ENCODE data around the gene DNAJB5. TPM values are rescaled to one million over a fixed set of nuclear protein-coding genes. Genes with fewer than 3 reads are reported as not detected.

Gene DNAJB5
- total RNA-seq, 4 donors from 2014 or later = 46.8 to 125 (median 96.8) TPM

- Histone ChIP-seq H3K4me3 (no peak overlapping the region), H3K27ac (peak overlapping the region in 3 of 4 donors; percentile 17 to 99 (median 96)), H3K9me3 (no peaks in the 10 kb centered on the region), H3K36me3 (peaks cover 0 to 26% of the 10 kb centered on the region in 2 donors), H3K27me3 (no peaks in the 10 kb centered on the region), H3K4me1 (peaks cover 0 to 15% (median 7%) of the 10 kb centered on the region in 3 donors)
- WGBS, 2 donors (ENCODE audit: low coverage in 1 of 2) = 40% methylated on average over 2 to 3 of the region's 3 CpGs
- ATAC-seq = no peak
- TF ChIP-seq EP300 (IDR thresholded peaks at IDR 0.05) (no peak), POLR2A (IDR thresholded peaks at IDR 0.05) (no peak), POLR2AphosphoS5 (IDR thresholded peaks at IDR 0.05) (no peak), CTCF (IDR thresholded peaks at IDR 0.05) (no peak)
Measured at GRCh38 chr9:34998266-34998665, 8.7 kb downstream of the DNAJB5 start.

- no peaks in the 10 kb centered on the region for H3K9me3 ChIP-seq
- TF ChIP-seq EP300 (IDR thresholded peaks at IDR 0.05) (no peak), POLR2A (IDR thresholded peaks at IDR 0.05) (no peak), CTCF (IDR thresholded peaks at IDR 0.05) (no peak), POLR2AphosphoS5 (IDR thresholded peaks at IDR 0.05) (no peak)
- peaks cover 0 to 5% (median 2%) of the 10 kb centered on the region in 3 donors for H3K4me1 ChIP-seq
- WGBS, 2 donors (ENCODE audit: low coverage in 1 of 2) = no CpG with 5 or more reads among the region's 2 CpGs
- no peak for ATAC-seq
- no peak overlapping the region for H3K4me3 ChIP-seq
- H3K27ac ChIP-seq = peak overlapping the region in 1 of 4 donors; percentile 10
- H3K27me3 ChIP-seq = no peaks in the 10 kb centered on the region
- H3K36me3 ChIP-seq = peaks cover 0 to 26% of the 10 kb centered on the region in 2 donors
Measured at GRCh38 chr9:34999576-34999975, 10.0 kb downstream of the DNAJB5 start.

- ATAC-seq = no peak
- H3K4me1 ChIP-seq = no peaks in the 10 kb centered on the region
- TF ChIP-seq CTCF (IDR thresholded peaks at IDR 0.05) = no peak
- TF ChIP-seq EP300 (IDR thresholded peaks at IDR 0.05) = no peak
- TF ChIP-seq POLR2A (IDR thresholded peaks at IDR 0.05) = no peak
- no peak for TF ChIP-seq POLR2AphosphoS5 (IDR thresholded peaks at IDR 0.05)
- peaks cover 0 to 26% of the 10 kb centered on the region in 2 donors for H3K36me3 ChIP-seq
- H3K27ac ChIP-seq = peak overlapping the region in 1 of 4 donors; percentile 20
- H3K27me3 ChIP-seq = no peaks in the 10 kb centered on the region
- 87 to 88% methylated on average over 2 to 3 of the region's 6 CpGs for WGBS, 2 donors (ENCODE audit: low coverage in 1 of 2)
- H3K9me3 ChIP-seq = no peaks in the 10 kb centered on the region
- H3K4me3 ChIP-seq = no peak overlapping the region
Measured at GRCh38 chr9:35000535-35001284, 11.2 kb downstream of the DNAJB5 start.

GRCh38 chr9:35001285-35001677 is 11.7 kb downstream of the DNAJB5 start:
- TF ChIP-seq EP300 (IDR thresholded peaks at IDR 0.05) = no peak
- TF ChIP-seq POLR2AphosphoS5 (IDR thresholded peaks at IDR 0.05) = no peak
- no peak for TF ChIP-seq CTCF (IDR thresholded peaks at IDR 0.05)
- TF ChIP-seq POLR2A (IDR thresholded peaks at IDR 0.05) = no peak
- no peaks in the 10 kb centered on the region for H3K9me3 ChIP-seq
- H3K4me3 ChIP-seq = no peak overlapping the region
- H3K27ac ChIP-seq = peak overlapping the region in 1 of 4 donors; percentile 15
- peaks cover 0 to 22% of the 10 kb centered on the region in 2 donors for H3K36me3 ChIP-seq
- H3K4me1 ChIP-seq = no peaks in the 10 kb centered on the region
- 57 to 80% methylated on average over 1 of the region's 2 CpGs for WGBS, 2 donors (ENCODE audit: low coverage in 1 of 2)
- no peak for ATAC-seq
- H3K27me3 ChIP-seq = no peaks in the 10 kb centered on the region
